SK-N-SH treated with all-trans-retinoic acid at 6 μM for 48 hours (cell line): ENCODE results near the gene CYP1B1.

Experiments
- ZFP3 ChIP-seq: fragments of 250-450 bp; sonication (Bioruptor Pico); IDR thresholded peaks from 2 replicates; pipeline ENCODE4 v1.5.0; 2020; ENCODE audit warnings: mild to moderate bottlenecking, moderate library complexity
- ZNF565 ChIP-seq: fragments of 450-650 bp; formaldehyde crosslinking; conservative IDR thresholded peaks from 2 replicates; pipeline ENCODE4 v1.5.0; 2020; ENCODE audit warnings: low read depth, mild to moderate bottlenecking, moderate library complexity
- ZNF70 ChIP-seq: fragments of 450-650 bp; formaldehyde crosslinking; IDR thresholded peaks from 2 replicates; pipeline ENCODE4 v1.5.0; 2020; ENCODE audit warnings: mild to moderate bottlenecking, moderate library complexity
- TF ChIP-seq, protein P1 (sequence below): fragments of 250-450 bp; sonication (Bioruptor Pico); IDR thresholded peaks from 2 replicates; pipeline ENCODE4 v1.5.1; 2021; ENCODE audit warnings: mild to moderate bottlenecking, moderate library complexity
- TF ChIP-seq, protein P2 (sequence below): fragments of 250-450 bp; sonication (Bioruptor Pico); IDR thresholded peaks from 2 replicates; pipeline ENCODE4 v1.8.0; 2020; ENCODE audit warnings: mild to moderate bottlenecking, moderate library complexity, borderline replicate concordance
- TF ChIP-seq, protein P3 (sequence below): fragments of 250-450 bp; sonication (Bioruptor Pico); IDR thresholded peaks from 2 replicates; pipeline ENCODE4 v1.5.0; 2020; ENCODE audit warnings: mild to moderate bottlenecking, moderate library complexity

DNA sequence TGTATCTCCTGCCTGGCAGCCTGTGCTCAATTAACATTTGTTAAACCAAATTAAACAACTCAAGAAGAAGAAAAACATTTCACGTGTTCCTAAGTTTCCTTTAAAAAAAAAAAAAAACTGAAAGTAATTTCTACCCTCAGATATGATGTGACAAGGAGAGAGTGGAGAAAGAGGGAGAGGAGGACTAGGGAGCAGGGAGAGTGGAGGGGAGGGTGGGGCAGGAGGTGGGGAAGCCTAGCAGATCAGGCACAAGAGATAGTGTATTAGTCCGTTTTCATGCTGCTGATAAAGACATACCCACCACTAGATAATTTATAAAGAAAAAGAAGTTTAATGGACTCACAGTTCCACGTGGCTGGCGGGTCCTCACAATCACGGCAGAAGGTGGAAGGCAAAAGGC is 46.4 kb downstream of the CYP1B1 start:
- TF ChIP-seq, protein P1, sequence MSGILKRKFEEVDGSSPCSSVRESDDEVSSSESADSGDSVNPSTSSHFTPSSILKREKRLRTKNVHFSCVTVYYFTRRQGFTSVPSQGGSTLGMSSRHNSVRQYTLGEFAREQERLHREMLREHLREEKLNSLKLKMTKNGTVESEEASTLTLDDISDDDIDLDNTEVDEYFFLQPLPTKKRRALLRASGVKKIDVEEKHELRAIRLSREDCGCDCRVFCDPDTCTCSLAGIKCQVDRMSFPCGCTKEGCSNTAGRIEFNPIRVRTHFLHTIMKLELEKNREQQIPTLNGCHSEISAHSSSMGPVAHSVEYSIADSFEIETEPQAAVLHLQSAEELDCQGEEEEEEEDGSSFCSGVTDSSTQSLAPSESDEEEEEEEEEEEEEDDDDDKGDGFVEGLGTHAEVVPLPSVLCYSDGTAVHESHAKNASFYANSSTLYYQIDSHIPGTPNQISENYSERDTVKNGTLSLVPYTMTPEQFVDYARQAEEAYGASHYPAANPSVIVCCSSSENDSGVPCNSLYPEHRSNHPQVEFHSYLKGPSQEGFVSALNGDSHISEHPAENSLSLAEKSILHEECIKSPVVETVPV, result no peak
- TF ChIP-seq ZNF70 (CRISPR knock-in tag) (no peak), ZFP3 (CRISPR knock-in tag) (no peak), ZNF565 (CRISPR knock-in tag) (no peak)
- TF ChIP-seq, protein P2, sequence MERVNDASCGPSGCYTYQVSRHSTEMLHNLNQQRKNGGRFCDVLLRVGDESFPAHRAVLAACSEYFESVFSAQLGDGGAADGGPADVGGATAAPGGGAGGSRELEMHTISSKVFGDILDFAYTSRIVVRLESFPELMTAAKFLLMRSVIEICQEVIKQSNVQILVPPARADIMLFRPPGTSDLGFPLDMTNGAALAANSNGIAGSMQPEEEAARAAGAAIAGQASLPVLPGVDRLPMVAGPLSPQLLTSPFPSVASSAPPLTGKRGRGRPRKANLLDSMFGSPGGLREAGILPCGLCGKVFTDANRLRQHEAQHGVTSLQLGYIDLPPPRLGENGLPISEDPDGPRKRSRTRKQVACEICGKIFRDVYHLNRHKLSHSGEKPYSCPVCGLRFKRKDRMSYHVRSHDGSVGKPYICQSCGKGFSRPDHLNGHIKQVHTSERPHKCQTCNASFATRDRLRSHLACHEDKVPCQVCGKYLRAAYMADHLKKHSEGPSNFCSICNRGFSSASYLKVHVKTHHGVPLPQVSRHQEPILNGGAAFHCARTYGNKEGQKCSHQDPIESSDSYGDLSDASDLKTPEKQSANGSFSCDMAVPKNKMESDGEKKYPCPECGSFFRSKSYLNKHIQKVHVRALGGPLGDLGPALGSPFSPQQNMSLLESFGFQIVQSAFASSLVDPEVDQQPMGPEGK (CRISPR knock-in tag), result no peak
- TF ChIP-seq, protein P3, sequence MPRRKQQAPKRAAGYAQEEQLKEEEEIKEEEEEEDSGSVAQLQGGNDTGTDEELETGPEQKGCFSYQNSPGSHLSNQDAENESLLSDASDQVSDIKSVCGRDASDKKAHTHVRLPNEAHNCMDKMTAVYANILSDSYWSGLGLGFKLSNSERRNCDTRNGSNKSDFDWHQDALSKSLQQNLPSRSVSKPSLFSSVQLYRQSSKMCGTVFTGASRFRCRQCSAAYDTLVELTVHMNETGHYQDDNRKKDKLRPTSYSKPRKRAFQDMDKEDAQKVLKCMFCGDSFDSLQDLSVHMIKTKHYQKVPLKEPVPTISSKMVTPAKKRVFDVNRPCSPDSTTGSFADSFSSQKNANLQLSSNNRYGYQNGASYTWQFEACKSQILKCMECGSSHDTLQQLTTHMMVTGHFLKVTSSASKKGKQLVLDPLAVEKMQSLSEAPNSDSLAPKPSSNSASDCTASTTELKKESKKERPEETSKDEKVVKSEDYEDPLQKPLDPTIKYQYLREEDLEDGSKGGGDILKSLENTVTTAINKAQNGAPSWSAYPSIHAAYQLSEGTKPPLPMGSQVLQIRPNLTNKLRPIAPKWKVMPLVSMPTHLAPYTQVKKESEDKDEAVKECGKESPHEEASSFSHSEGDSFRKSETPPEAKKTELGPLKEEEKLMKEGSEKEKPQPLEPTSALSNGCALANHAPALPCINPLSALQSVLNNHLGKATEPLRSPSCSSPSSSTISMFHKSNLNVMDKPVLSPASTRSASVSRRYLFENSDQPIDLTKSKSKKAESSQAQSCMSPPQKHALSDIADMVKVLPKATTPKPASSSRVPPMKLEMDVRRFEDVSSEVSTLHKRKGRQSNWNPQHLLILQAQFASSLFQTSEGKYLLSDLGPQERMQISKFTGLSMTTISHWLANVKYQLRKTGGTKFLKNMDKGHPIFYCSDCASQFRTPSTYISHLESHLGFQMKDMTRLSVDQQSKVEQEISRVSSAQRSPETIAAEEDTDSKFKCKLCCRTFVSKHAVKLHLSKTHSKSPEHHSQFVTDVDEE, result no peak
